NCI-H2171 (cell line): ENCODE measurements around the gene USP37.

ENCODE experiments used
- DNase-seq: peaks from one replicate; lab custom pipeline; 2025; lab: John Stamatoyannopoulos, UW

USP37 gene

DNA sequence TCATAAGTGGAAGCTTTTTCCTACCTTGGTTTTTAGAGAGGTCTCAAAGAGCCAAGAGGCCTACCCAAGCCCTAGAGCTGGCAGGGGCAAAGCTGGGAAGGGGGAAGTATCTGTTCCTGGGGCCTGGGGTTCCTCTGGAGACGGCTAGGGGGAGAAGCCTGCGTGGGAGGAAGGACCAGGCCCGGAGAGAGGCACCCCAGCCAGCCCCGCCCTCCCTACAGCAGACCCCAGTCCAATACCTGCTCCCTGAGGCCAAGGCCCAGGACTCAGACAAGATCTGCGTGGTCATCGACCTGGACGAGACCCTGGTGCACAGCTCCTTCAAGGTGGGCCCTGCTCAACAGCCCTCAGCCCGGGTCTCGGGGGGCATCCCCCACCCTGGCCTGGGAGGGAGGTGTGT lies 166.3 kb downstream of the USP37 start:
- no peak for DNase-seq

DNA sequence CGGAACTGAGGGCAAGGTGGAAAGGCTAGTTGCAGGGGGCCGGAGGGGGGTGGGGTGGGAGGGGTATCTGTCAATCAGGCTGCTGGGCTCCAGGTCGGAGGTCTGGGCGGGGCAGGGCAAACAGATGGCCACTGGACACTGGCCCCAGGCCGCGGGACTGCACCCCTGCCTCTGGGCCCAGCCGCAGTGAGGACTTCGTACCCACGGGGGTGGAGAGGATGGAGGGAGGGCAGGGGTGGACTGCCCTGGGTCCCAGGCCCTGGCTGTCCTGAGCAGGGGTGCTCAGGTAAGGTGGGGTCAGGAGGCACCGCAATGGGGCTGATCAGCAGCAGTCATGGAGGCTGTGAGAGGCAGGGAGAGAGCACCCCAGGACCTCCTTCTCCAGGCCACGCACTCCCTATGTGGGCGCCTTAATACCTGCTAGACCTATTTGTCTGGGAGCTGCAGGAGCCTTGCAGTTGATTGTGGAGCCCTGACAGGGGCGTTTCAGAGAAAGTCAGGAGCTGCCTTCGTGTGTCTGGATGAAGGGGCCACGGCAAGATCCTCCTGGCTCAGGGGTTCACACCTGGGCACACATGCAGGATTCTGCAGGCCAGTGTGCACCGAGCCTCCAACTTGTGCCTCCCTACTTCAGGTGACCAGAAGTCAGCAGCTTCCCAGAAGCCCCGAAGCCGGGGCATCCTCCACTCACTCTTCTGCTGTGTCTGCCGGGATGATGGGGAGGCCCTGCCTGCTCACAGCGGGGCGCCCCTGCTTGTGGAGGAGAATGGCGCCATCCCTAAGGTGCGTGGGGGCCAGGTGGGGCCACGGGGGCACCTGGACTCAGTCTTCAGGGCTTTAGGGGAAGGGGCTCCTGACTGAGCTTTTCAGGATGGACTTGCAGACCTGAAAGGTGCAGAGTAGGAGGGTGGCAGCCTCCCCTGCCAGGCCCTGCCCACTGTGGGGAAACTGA lies 166.9 kb downstream of the USP37 start:
- no peak for DNase-seq
